Left lobe of liver (tissue), 2 donors: ENCODE data around the gene ZNF254. TPM values are rescaled to one million over a fixed set of nuclear protein-coding genes. Genes with fewer than 3 reads are reported as not detected.
"Not testable (repeated sequence)": the region's sequence is repeated elsewhere in the genome, so short reads cannot be mapped to it uniquely, and the experiment has no call there.

Experiments used
- ATAC-seq: fragments of 200-7000 bp; cut with Tn5 transposase; one replicate; pipeline ENCODE4 v1.9.1; 2020; ENCODE audit warnings: mild to moderate bottlenecking, moderate library complexity
- DNase-seq: peaks from one replicate; pipeline ENCODE4 v3.0.0-alpha.2; 2020; ENCODE audit warnings: low spot score
- total RNA-seq: library from RNA; stranded (reverse); gene quantifications from one replicate; pipeline ENCODE4 v1.2.1, GENCODE V29; 2021
- donor health status: DM: no; HTN: no; CAD: no; lungs with moderate emphysema.
- donor health status: DM: no; HTN: yes; CAD: no.

Gene ZNF254
- total RNA-seq, 1 donor from 2014 or later, result 5.8 TPM

GRCh38 chr19:24071078-24071477 lies 15.9 kb upstream of the ZNF254 start:
- ATAC-seq, result peak; percentile 82
- no peak for DNase-seq

- ATAC-seq, result no peak
- no peak for DNase-seq
These were observed 14.3 kb upstream of the ZNF254 start for GRCh38 chr19:24072720-24073119.

GRCh38 chr19:24073807-24074206 lies 13.2 kb upstream of the ZNF254 start:
- peak; percentile 35 for DNase-seq
- no peak for ATAC-seq

- ATAC-seq (no peak), DNase-seq (peak; percentile 26)
These were observed 12.1 kb upstream of the ZNF254 start for GRCh38 chr19:24074720-24075454.

- not testable (repeated sequence) for DNase-seq, ATAC-seq
These were observed 11.5 kb upstream of the ZNF254 start for GRCh38 chr19:24075530-24075929.

GRCh38 chr19:24078680-24079079 lies 8.3 kb upstream of the ZNF254 start:
- ATAC-seq (no peak), DNase-seq (no peak)

GRCh38 chr19:24081056-24081455 lies 5.9 kb upstream of the ZNF254 start:
- ATAC-seq (no peak), DNase-seq (no peak)

GRCh38 chr19:24098359-24098758 lies 11.4 kb downstream of the ZNF254 start:
- no peak for DNase-seq
- no peak for ATAC-seq

GRCh38 chr19:24099829-24100228 lies 12.8 kb downstream of the ZNF254 start:
- no peak for ATAC-seq
- no peak for DNase-seq

- ATAC-seq, DNase-seq: not testable (repeated sequence)
These were observed 13.6 kb downstream of the ZNF254 start for GRCh38 chr19:24100597-24100996.

- no peak for ATAC-seq
- no peak for DNase-seq
These were observed 14.6 kb downstream of the ZNF254 start for GRCh38 chr19:24101459-24102115.

- no peak for DNase-seq
- no peak for ATAC-seq
These were observed 40.6 kb downstream of the ZNF254 start for GRCh38 chr19:24127601-24128000.

- DNase-seq (no peak), ATAC-seq (peak; percentile 43)
These were observed 53.1 kb downstream of the ZNF254 start for GRCh38 chr19:24140099-24140498.

GRCh38 chr19:24140591-24140990 lies 53.6 kb downstream of the ZNF254 start:
- ATAC-seq (no peak), DNase-seq (no peak)

- no peak for DNase-seq
- ATAC-seq, result no peak
These were observed 54.6 kb downstream of the ZNF254 start for GRCh38 chr19:24141612-24142011.

- no peak for DNase-seq
- ATAC-seq, result no peak
These were observed 55.8 kb downstream of the ZNF254 start for GRCh38 chr19:24142771-24143170.

GRCh38 chr19:24159707-24160106 lies 72.7 kb downstream of the ZNF254 start:
- peak; percentile 86 for ATAC-seq
- DNase-seq, result no peak

GRCh38 chr19:24166055-24166454 lies 79.1 kb downstream of the ZNF254 start:
- ATAC-seq (no peak), DNase-seq (no peak)

GRCh38 chr19:24173882-24174281 lies 86.9 kb downstream of the ZNF254 start:
- ATAC-seq, result no peak
- DNase-seq, result no peak

- ATAC-seq (no peak), DNase-seq (no peak)
These were observed 90.7 kb downstream of the ZNF254 start for GRCh38 chr19:24177686-24178085.

- no peak for ATAC-seq
- DNase-seq, result no peak
These were observed 91.2 kb downstream of the ZNF254 start for GRCh38 chr19:24178207-24178606.
